Panc1 (cell line): ENCODE measurements around the gene OR52K2. TPM values are rescaled to one million over a fixed set of nuclear protein-coding genes. Genes with fewer than 3 reads are reported as not detected.

Source experiments
- ATAC-seq: fragments of 200-7000 bp; cut with Tn5 transposase; 2 replicates; pipeline ENCODE4 v1.9.1; 2020; ENCODE audit warnings: mild to moderate bottlenecking, moderate library complexity
- BruUV-seq: library from RNA; stranded (reverse); fragments of 400-500 nt; replicated peaks from 2 replicates; lab custom pipeline; 2021; lab: Mats Ljungman, UMichigan
- CTCF ChIA-PET: fragments of 300-600 bp; sonication (Branson Sonifier 250); formaldehyde crosslinking; loops from one replicate; lab custom pipeline; 2022; ENCODE audit warnings: antibody characterized with exemption; lab: Charles Lee
- POLR2A ChIA-PET: fragments of 300-600 bp; sonication (Branson Sonifier 250); formaldehyde crosslinking; loops from one replicate; lab custom pipeline; 2022; ENCODE audit warnings: antibody characterized with exemption; lab: Charles Lee
- DNase-seq: peaks from one replicate; pipeline ENCODE4 v3.0.0-alpha.2; 2010; ENCODE audit warnings: low read depth, low spot score
- H3K27ac ChIP-seq: 2 replicates; pipeline ENCODE4 v1.5.1; 2011; ENCODE audit warnings: mild to moderate bottlenecking, low read length, inconsistent platforms
- H3K27me3 ChIP-seq: fragments of 200-500 bp; sonication (Bioruptor generic); 2 replicates; pipeline ENCODE4 v1.6.0; 2014; ENCODE audit warnings: low read length, inconsistent platforms; ENCODE audit not compliant: control insufficient read depth, insufficient read depth
- H3K36me3 ChIP-seq: fragments of 200-500 bp; sonication (Bioruptor generic); 2 replicates; pipeline ENCODE4 v1.5.1; 2014; ENCODE audit warnings: inconsistent platforms, mild to moderate bottlenecking, low read length, moderate library complexity; ENCODE audit not compliant: control insufficient read depth, insufficient read depth
- H3K4me1 ChIP-seq: 2 replicates; pipeline ENCODE4 v1.5.1; 2011; ENCODE audit warnings: inconsistent platforms, mild to moderate bottlenecking, low read length, moderate library complexity; ENCODE audit not compliant: control insufficient read depth, insufficient read depth
- H3K4me3 ChIP-seq, 2 experiments: 2 replicates each; pipeline ENCODE4 v1.5.1; 2011 to 2012; ENCODE audit warnings: low read depth in 2 of 2, low read length in 2 of 2, mild to moderate bottlenecking in 2 of 2, inconsistent platforms in 1 of 2, moderate library complexity in 1 of 2
- H3K9me3 ChIP-seq: fragments of 200-500 bp; sonication (Bioruptor generic); 2 replicates; pipeline ENCODE4 v1.5.1; 2014; ENCODE audit warnings: low read depth, mild to moderate bottlenecking, inconsistent platforms, low read length, moderate library complexity; ENCODE audit not compliant: control insufficient read depth, insufficient read depth
- CTCF ChIP-seq: fragments of 450-650 bp; IDR thresholded peaks from 2 replicates; pipeline ENCODE4 v1.5.1; 2017; ENCODE audit warnings: mild to moderate bottlenecking
- POLR2AphosphoS5 ChIP-seq: IDR thresholded peaks from 2 replicates; pipeline ENCODE4 v1.6.1; 2012; ENCODE audit warnings: mild to moderate bottlenecking, low read depth, low read length, moderate library complexity
- REST ChIP-seq, 2 experiments: IDR thresholded peaks; 2 replicates each; pipeline ENCODE4 v1.6.1; 2011 to 2012; ENCODE audit warnings: low read depth in 2 of 2, control low read depth in 1 of 2, low read length in 1 of 2, mild to moderate bottlenecking in 1 of 2, moderate library complexity in 1 of 2; ENCODE audit not compliant: insufficient read depth in 1 of 2
- SIN3A ChIP-seq: IDR thresholded peaks from 2 replicates; pipeline ENCODE4 v1.6.1; 2012; ENCODE audit warnings: low read depth, mild to moderate bottlenecking, low read length, moderate library complexity, borderline replicate concordance; ENCODE audit not compliant: insufficient read depth
- TCF7L2 ChIP-seq: IDR thresholded peaks from 2 replicates; pipeline ENCODE4 v1.6.1; 2011; ENCODE audit warnings: mild to moderate bottlenecking, low read depth, low read length, inconsistent platforms
- in situ Hi-C: cut with HindIII; loops from 2 replicates; pipeline ENCODE4 v1.10.0; 2016; ENCODE audit warnings: low sequenced_read_pairs, low pct_unique_long_range_greater_than_20kb
- intact Hi-C: fragments of 100-400 bp; cut with micrococcal nuclease; formaldehyde crosslinking; loops from one replicate; pipeline ENCODE4 v1.10.0; 2022; ENCODE audit not compliant: unreplicated experiment
- total RNA-seq: library from RNA; stranded (reverse); gene quantifications from one replicate; pipeline ENCODE4 v1.2.1, GENCODE V29; 2021; ENCODE audit not compliant: unreplicated experiment

OR52K2 gene
- total RNA-seq, 1 experiment from 2014 or later: not detected

GRCh38 chr11:4441515-4441914 lies 7.6 kb upstream of the OR52K2 start:
- intact Hi-C loops (no loop called here), in situ Hi-C loops (no loop called here)
- ChIA-PET CTCF (no interaction called here), POLR2A (no interaction called here)
- H3K27me3 ChIP-seq: no peaks in the 10 kb centered on the region; the same call in 1 of the 2 replicates
- H3K36me3 ChIP-seq: no peaks in the 10 kb centered on the region
- TF ChIP-seq SIN3A: no peak
- no peak for TF ChIP-seq POLR2AphosphoS5
- no peak for TF ChIP-seq REST (IDR thresholded peaks at IDR 0.05; ENCODE audit: insufficient read depth in 1 of 2, low read depth in 2 of 2, low read length in 1 of 2)
- TF ChIP-seq TCF7L2: no peak
- ATAC-seq: no peak
- no peak overlapping the region for H3K27ac ChIP-seq
- H3K4me1 ChIP-seq: no peaks in the 10 kb centered on the region
- BruUV-seq: no TSS peak
- no peaks in the 10 kb centered on the region for H3K9me3 ChIP-seq
- no peak for DNase-seq
- H3K4me3 ChIP-seq: no peak overlapping the region

GRCh38 chr11:4443232-4443891 lies 5.7 kb upstream of the OR52K2 start:
- no peaks in the 10 kb centered on the region for H3K4me1 ChIP-seq
- in situ Hi-C loops: no loop called here
- ATAC-seq (no peak), DNase-seq (no peak)
- no peaks in the 10 kb centered on the region for H3K9me3 ChIP-seq
- H3K27me3 ChIP-seq: no peaks in the 10 kb centered on the region; the same call in 1 of the 2 replicates
- BruUV-seq: no TSS peak
- intact Hi-C loops: no loop called here
- TF ChIP-seq REST (IDR thresholded peaks at IDR 0.05; ENCODE audit: insufficient read depth in 1 of 2, low read depth in 2 of 2, low read length in 1 of 2) (no peak), POLR2AphosphoS5 (no peak), SIN3A (no peak), TCF7L2 (no peak), CTCF (no peak)
- POLR2A ChIA-PET: no interaction called here
- CTCF ChIA-PET: no interaction called here
- H3K36me3 ChIP-seq: no peaks in the 10 kb centered on the region
- no peak overlapping the region for H3K27ac ChIP-seq
- no peak overlapping the region for H3K4me3 ChIP-seq
